HEK293T (cell line): Measurements from ENCODE around the gene SNTG2.

Experiments
- FOXK2 ChIP-seq: fragments of 450-650 bp; IDR thresholded peaks from 2 replicates; pipeline ENCODE4 v1.6.1; 2016; ENCODE audit warnings: mild to moderate bottlenecking
- FOXM1 ChIP-seq: fragments of 450-650 bp; IDR thresholded peaks from 2 replicates; pipeline ENCODE4 v1.6.1; 2017; ENCODE audit warnings: mild to moderate bottlenecking, borderline replicate concordance
- HDGF ChIP-seq: fragments of 450-650 bp; IDR thresholded peaks from 2 replicates; pipeline ENCODE4 v1.6.1; 2017; ENCODE audit warnings: antibody characterized with exemption, borderline replicate concordance
- PKNOX1 ChIP-seq: fragments of 450-650 bp; IDR thresholded peaks from 2 replicates; pipeline ENCODE4 v1.6.1; 2016
- SP1 ChIP-seq: fragments of 450-650 bp; IDR thresholded peaks from 2 replicates; pipeline ENCODE4 v1.6.1; 2017

GRCh38 chr2:1237783-1238182, 287.1 kb downstream of the SNTG2 start:
- TF ChIP-seq HDGF (no peak), PKNOX1 (no peak), FOXM1 (no peak), FOXK2 (no peak), SP1 (no peak)
